Measurements from ENCODE around the gene FER. TPM values are rescaled to one million over a fixed set of nuclear protein-coding genes. Genes with fewer than 3 reads are reported as not detected.

The FER gene
- total RNA-seq, 2 experiments from 2014 or later: 9.0 to 9.8 TPM

GRCh38 chr5:108730617-108731340 lies 16.9 kb upstream of the FER start:
- DNase-seq (no peak), ATAC-seq (no peak)
- Mint-ChIP-seq H3K36me3 (ENCODE audit: low read depth) (no peaks in the 10 kb centered on the region), H3K4me1 (ENCODE audit: low read depth) (peaks cover 28% of the 10 kb centered on the region), H3K4me3 (no peak overlapping the region), H3K27me3 (peaks cover 36% of the 10 kb centered on the region), H3K27ac (no peak overlapping the region), H3K9me3 (no peaks in the 10 kb centered on the region)
- ChIA-PET CTCF (no interaction called here), POLR2A (interaction anchor here (3.9 kb wide), 1 partner anchor 18 kb away, joined by 29 read pairs; the partner anchor contains the start of gene FER)
- intact Hi-C loops (cut with micrococcal nuclease): no loop called here
- TF ChIP-seq CTCF (IDR thresholded peaks at IDR 0.05): no peak

- ChIA-PET POLR2A (interaction anchor here (0.6 kb wide), 1 partner anchor 402 kb away, joined by 3 read pairs; no protein-coding TSS in a partner anchor), CTCF (interaction anchor here (0.9 kb wide), 1 partner anchor 14 kb away, joined by 3 read pairs; no protein-coding TSS in a partner anchor)
- no peak for TF ChIP-seq CTCF (IDR thresholded peaks at IDR 0.05)
- no peaks in the 10 kb centered on the region for H3K36me3 Mint-ChIP-seq (ENCODE audit: low read depth)
- ATAC-seq: no peak
- intact Hi-C loops (cut with micrococcal nuclease): no loop called here
- no peaks in the 10 kb centered on the region for H3K4me1 Mint-ChIP-seq (ENCODE audit: low read depth)
- DNase-seq: no peak
- no peaks in the 10 kb centered on the region for H3K9me3 Mint-ChIP-seq
- peaks cover 30% of the 10 kb centered on the region for H3K27me3 Mint-ChIP-seq
- H3K4me3 Mint-ChIP-seq: no peak overlapping the region
- H3K27ac Mint-ChIP-seq: no peak overlapping the region
Measured at GRCh38 chr5:108735790-108736189, 11.9 kb upstream of the FER start.

GRCh38 chr5:108736855-108737254 lies 10.8 kb upstream of the FER start:
- Mint-ChIP-seq H3K4me1 (ENCODE audit: low read depth) (no peaks in the 10 kb centered on the region), H3K4me3 (no peak overlapping the region), H3K27me3 (peaks cover 28% of the 10 kb centered on the region), H3K9me3 (no peaks in the 10 kb centered on the region), H3K36me3 (ENCODE audit: low read depth) (no peaks in the 10 kb centered on the region), H3K27ac (no peak overlapping the region)
- no peak for DNase-seq
- ChIA-PET POLR2A (interaction anchor here (1.4 kb wide), 1 partner anchor 9 kb away, joined by 4 read pairs; no protein-coding TSS in a partner anchor), CTCF (no interaction called here)
- no peak for TF ChIP-seq CTCF (IDR thresholded peaks at IDR 0.05)
- no peak for ATAC-seq
- intact Hi-C loops (cut with micrococcal nuclease): no loop called here

- DNase-seq: no peak
- H3K4me3 Mint-ChIP-seq: no peak overlapping the region
- CTCF ChIA-PET: no interaction called here
Measured at GRCh38 chr5:108739376-108739775, 8.3 kb upstream of the FER start.

More at GRCh38 chr5:108739376-108739775, 8.3 kb upstream of the FER start:
- Mint-ChIP-seq H3K27ac (no peak overlapping the region), H3K36me3 (ENCODE audit: low read depth) (no peaks in the 10 kb centered on the region), H3K9me3 (no peaks in the 10 kb centered on the region), H3K4me1 (ENCODE audit: low read depth) (no peaks in the 10 kb centered on the region), H3K27me3 (peaks cover 18% of the 10 kb centered on the region)
- no peak for TF ChIP-seq CTCF (IDR thresholded peaks at IDR 0.05)
- intact Hi-C loops (cut with micrococcal nuclease): no loop called here
- no peak for ATAC-seq
- POLR2A ChIA-PET: no interaction called here
